ENCODE data around the gene POTEF.
"Not testable (repeated sequence)": the region's sequence is repeated elsewhere in the genome, so short reads cannot be mapped to it uniquely, and the experiment has no call there.

DNA sequence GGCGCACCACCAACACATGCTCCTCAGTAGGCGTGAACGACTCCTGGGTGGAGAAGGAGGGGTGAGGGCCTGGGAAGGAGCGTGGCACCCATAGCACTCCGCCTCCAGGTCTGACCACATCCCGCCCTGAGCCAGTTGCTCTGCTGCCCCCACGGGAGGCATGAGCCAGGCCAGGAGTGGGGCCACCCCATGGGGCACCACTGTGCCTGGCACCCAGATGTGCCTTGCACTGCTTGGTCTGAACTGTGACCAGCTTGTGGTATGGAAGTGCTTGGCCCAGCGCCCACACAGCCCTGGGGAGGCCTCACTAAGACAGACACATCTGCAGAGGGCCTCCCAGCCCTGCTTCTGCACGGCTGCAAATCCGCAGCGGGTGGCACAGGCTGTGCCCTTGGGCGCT, 28.3 kb upstream of the POTEF start:
- TF ChIP-seq POLR2A (IDR thresholded peaks at IDR 0.05; ENCODE audit: low read length); SMC3 (IDR thresholded peaks at IDR 0.05); EP300 (IDR thresholded peaks at IDR 0.05); JUN (IDR thresholded peaks at IDR 0.05); KDM5A (IDR thresholded peaks at IDR 0.05); CEBPB (IDR thresholded peaks at IDR 0.05); MAZ (IDR thresholded peaks at IDR 0.05; ENCODE audit: borderline replicate concordance, low read depth, low read length); KDM1A (IDR thresholded peaks at IDR 0.05; ENCODE audit: low read depth); RFX5 (IDR thresholded peaks at IDR 0.05): not testable (repeated sequence)
- TF ChIP-seq, protein P1, sequence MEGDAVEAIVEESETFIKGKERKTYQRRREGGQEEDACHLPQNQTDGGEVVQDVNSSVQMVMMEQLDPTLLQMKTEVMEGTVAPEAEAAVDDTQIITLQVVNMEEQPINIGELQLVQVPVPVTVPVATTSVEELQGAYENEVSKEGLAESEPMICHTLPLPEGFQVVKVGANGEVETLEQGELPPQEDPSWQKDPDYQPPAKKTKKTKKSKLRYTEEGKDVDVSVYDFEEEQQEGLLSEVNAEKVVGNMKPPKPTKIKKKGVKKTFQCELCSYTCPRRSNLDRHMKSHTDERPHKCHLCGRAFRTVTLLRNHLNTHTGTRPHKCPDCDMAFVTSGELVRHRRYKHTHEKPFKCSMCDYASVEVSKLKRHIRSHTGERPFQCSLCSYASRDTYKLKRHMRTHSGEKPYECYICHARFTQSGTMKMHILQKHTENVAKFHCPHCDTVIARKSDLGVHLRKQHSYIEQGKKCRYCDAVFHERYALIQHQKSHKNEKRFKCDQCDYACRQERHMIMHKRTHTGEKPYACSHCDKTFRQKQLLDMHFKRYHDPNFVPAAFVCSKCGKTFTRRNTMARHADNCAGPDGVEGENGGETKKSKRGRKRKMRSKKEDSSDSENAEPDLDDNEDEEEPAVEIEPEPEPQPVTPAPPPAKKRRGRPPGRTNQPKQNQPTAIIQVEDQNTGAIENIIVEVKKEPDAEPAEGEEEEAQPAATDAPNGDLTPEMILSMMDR (IDR thresholded peaks at IDR 0.05) = not testable (repeated sequence)
- TF ChIP-seq, protein P2, sequence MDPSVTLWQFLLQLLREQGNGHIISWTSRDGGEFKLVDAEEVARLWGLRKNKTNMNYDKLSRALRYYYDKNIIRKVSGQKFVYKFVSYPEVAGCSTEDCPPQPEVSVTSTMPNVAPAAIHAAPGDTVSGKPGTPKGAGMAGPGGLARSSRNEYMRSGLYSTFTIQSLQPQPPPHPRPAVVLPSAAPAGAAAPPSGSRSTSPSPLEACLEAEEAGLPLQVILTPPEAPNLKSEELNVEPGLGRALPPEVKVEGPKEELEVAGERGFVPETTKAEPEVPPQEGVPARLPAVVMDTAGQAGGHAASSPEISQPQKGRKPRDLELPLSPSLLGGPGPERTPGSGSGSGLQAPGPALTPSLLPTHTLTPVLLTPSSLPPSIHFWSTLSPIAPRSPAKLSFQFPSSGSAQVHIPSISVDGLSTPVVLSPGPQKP (IDR thresholded peaks at IDR 0.05; ENCODE audit: low read depth, low read length) = not testable (repeated sequence)

Data from A549 (cell line).